Activated CD8-positive, alpha-beta memory T cell treated with anti-CD3 and anti-CD28 coated beads for 1 hour (primary cell): ENCODE results near the gene CEP20.
"Not testable (repeated sequence)": the region's sequence is repeated elsewhere in the genome, so short reads cannot be mapped to it uniquely, and the experiment has no call there.

Experiments
- DNase-seq, 2 donors: peaks; one replicate each; pipeline ENCODE4 v3.0.0-alpha.2; 2020; ENCODE audit warnings: low read depth in 1 of 2; ENCODE audit errors: extremely low read depth in 1 of 2

Gene CEP20

GRCh38 chr16:15858921-15859668 lies 29.3 kb downstream of the CEP20 start:
- no peak for DNase-seq

- DNase-seq = no peak
These were observed 30.5 kb downstream of the CEP20 start for GRCh38 chr16:15857724-15858560.

DNA sequence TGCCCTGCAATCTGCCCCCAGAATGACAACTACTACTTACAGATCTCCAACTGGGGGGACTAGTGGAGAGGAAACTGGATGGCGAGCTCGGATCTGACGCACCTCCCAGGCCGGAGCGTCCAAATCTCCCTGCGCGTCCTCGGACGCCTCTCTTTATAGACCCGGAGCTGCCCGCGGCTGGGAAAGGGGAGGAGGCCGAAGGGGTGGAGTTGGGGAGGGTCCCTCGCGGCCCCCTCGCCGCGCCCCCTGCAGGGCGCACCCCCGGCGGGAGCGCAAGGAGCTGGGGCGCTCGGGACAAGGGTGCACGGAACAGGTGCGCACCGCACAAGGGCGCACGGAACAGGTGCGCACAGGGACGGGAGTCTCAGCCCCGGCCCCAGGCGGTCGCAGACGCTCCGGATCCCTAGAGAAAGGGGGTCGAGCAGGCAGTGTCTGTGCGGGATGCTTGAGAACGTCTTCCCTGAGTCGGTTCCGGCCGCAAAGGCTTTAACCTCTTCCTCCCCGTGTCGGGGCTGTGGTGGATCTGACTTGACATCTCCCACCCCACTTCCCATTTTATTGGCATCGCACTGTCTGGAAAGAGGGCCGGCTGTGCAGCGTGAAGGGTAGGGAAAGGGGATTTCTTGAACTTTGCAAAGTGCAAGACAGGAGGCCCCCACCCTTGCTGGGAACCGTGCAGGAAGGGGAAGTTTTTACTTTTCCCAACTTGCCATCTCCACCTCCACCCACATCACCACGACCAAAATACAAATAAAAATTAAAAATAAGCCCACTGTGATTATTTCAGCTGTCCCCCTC lies 31.3 kb downstream of the CEP20 start, which contains the start of gene MYH11:
Gene MYH11, minus strand, starts transcription at position 128 of the 798 bp plus-strand sequence. CDS start 18,776 bp downstream, outside the sequence.
- DNase-seq = no peak

GRCh38 chr16:15856182-15856581 lies 32.2 kb downstream of the CEP20 start:
- no peak for DNase-seq

GRCh38 chr16:15855704-15856003 lies 32.7 kb downstream of the CEP20 start:
- no peak for DNase-seq

DNA sequence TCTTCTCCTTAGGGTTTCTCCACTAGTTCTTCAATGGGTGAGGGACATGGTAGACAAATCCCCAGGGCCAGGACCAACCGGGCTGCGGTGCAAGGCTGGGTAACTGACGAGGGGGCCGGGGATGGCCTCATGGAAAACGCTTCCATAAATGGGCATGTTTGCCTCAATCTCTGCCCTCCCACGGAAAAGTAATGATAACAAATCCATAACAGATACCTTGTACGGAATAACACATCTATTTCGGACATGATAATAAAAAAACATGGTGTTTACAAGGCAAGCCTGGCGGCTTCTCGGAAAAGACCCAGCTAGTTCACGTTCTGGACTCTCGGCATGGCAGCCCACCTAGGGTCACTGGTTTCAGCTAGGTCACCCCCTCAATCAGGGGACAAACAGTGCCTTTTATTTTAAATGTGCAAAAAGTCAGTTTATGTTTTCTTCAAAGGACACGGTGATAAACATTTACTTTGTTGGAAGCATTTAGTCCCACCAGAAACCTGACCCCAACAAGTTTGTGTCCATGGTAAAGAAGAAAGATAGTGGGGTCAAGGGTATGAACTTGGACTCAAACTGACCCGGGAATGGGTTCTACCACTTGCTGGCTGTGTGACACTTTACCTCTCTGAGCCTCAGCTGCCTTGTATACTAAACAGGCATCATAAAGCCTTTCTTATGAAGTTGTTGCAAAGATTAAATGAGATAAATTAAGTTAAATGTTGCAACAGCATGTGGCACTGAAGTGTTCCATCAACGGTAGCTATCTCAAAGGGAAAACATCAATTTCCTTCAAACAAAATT lies 33.3 kb downstream of the CEP20 start:
- no peak for DNase-seq

- no peak for DNase-seq
These were observed 34.3 kb downstream of the CEP20 start for GRCh38 chr16:15854061-15854460.

DNA sequence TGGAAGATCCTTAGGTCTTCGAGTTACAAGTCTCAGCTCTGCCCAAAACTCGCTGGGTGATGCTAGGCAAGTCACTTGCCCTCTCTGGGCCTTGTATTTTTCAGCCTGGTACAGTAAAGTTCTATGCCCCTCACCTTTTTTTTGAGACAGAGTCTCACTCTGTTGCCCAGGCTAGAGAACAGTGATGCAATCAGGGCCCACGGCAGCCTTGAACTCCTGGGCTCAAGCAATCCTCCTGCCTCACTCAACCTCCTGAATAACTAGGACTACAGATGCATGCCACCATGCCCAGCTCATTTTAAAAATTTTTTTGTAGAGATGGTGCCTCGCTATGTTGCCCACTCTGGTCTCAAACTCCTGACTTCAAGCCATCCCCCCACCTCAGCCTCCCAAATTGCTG lies 35.4 kb downstream of the CEP20 start:
- DNase-seq = no peak

GRCh38 chr16:15850555-15850954 lies 37.8 kb downstream of the CEP20 start:
- DNase-seq = not testable (repeated sequence)

DNA sequence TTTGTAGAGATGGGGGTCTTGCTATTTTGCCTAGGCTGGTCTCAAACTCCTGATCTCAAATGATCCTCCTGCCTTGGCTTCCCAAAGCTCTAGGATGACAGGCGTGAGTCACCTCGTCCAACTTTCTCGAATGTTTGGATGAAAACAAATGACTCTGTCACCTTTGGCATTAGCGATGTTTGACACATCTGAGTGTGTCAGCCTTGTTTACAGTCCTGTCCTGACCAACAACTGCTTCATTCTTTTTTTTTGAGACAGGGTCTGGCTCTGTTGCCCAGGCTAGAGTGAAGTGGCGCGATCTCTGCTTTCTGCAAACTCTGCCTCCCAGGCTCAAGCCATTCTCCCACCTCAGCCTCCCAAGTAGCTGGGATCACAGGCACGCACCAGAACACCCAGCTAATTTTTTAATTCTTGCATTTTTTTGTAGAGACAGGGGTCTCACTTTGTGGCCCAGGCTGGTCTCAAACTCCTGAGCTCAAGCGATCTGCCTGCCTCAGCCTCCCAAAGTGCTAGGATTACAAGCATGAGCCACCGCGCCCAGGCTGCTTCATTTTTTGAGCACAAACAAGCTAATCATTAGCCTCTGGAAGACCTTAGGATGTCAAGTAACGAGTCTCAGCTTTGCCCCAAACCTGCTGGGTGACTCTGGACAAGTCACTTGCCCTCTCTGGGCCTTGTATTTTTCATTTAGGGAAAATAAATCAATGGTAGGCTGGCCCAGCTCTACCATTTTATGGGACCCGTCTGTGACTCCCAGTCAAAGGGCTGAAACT lies 39.0 kb downstream of the CEP20 start:
- no peak for DNase-seq

- DNase-seq = no peak
These were observed 40.7 kb downstream of the CEP20 start for GRCh38 chr16:15847611-15848175.

- DNase-seq = no peak
These were observed 41.9 kb downstream of the CEP20 start for GRCh38 chr16:15846510-15846909.

DNA sequence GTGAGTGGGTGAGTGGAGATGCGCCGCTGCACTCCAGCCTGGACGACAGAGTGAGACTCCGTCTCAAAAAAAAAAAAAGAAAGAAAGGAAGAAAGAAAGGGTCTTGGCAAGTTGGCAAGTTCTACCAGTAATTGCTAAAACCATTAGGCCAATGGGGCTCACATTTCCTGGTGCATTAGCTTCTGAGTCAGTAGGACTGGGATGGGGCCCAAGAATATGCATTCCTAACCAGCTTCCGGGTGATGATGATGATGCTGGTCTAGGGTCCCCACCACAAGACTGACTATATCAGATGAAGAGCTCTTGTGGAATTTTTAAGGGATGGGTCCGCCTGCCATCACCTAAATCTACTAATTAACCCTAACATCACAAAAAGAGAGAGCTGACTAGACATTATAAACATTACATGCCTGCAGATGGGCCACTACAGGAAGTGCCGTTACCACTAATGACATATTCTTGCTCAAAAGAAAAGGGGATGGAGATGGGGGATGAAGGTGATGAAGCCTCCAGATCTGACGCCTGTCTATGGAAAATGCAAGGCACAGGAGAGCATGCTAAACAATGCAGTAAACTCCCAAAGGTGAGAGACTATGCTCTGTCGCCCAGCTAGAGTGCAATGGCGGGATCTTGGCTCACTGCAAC lies 44.6 kb downstream of the CEP20 start:
- DNase-seq = no peak

GRCh38 chr16:15839204-15839603 lies 49.2 kb downstream of the CEP20 start:
- not testable (repeated sequence) for DNase-seq

DNA sequence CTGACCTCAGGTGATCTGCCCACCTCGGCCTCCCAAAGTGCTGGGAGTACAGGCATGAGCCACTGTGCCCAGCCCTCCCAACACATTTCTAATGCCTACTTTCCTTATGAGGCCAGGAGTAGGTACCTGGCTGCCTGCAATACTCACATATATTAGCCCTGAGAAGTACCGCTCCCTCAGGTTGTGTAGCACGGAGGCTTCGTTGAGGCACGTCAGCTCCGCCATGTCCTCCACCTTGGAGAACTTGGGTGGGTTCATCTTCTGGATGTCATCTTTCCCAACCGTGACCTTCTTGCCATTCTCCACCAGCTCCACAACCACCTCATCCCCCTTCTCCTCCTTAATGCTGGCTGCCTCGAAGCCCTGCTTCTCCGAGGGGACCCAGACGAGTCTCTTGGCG lies 50.6 kb downstream of the CEP20 start:
- DNase-seq = no peak

DNA sequence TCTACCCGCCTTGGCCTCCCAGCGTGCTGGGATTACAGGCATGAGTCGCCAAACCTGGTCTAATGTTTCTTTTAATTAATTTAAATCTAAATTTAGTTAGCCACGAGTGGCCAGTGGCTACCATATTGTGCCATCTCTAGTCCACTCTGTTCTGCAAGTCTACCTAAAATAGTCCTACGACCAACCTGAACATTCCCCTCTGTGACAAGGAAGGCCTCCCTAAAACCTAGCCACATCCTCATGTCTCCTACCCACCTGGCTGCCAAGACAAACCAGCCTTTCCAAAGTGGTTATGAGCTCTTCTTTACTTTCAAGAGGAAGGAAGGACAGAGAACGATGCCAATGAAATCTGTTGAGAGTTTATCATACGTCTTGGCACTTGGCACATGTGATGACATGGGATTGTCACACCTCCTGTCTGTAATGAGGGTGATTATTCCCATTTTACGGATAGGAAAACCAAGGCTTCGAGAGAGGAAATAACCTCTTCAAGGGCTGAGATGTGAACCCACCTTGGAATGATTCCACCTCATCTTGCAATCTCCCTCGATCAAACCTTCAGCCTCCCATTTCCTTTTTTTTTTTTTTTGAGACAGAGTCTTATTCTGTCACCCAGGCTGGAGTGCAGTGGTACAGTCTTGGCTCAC lies 51.3 kb downstream of the CEP20 start:
- no peak for DNase-seq

DNA sequence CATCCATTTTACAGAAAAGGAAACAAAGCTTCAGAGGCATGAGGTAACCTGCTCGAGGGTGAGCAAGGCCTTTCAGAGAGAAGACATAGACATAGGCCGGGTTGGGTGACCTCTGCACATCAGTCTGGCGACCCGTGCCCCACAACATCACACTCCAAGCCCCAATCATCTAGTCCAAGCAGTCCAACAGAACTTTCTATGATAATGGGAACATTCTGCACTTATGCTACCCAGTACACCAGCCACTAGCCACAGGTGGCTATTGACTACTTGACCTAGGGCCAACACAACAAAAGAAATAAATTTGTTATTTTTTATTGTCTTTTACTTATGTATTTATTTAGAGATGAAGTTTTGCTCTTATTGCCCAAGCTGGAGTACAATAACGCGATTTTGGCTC lies 52.3 kb downstream of the CEP20 start:
- DNase-seq = no peak

GRCh38 chr16:15835136-15835878 lies 53.1 kb downstream of the CEP20 start:
- no peak for DNase-seq
